ENCODE measurements around the gene DENND2D.

DENND2D gene

GRCh38 chr1:111242805-111243523 lies 42.5 kb upstream of the DENND2D start:
- Histone ChIP-seq H3K36me3 (ENCODE audit: insufficient read depth, low read length) (peaks cover 75% of the 10 kb centered on the region), H3F3A (ENCODE audit: insufficient read depth, low read length) (0 out of 2 replicates have a peak, but pooled peaks cover 3% of the 10 kb centered on the region), H2AFZ (ENCODE audit: low read length) (no peak overlapping the region), H3K4me1 (ENCODE audit: insufficient read depth, low read length, severe bottlenecking) (no peaks in the 10 kb centered on the region), H3K79me2 (ENCODE audit: insufficient read depth, low read length) (no peaks in the 10 kb centered on the region), H3K9ac (ENCODE audit: low read length) (no peak overlapping the region), H3K9me3 (ENCODE audit: low read length) (no peaks in the 10 kb centered on the region), H3K4me3 (ENCODE audit: low read depth, low read length, poor library complexity, severe bottlenecking) (no peak overlapping the region), H3K9me2 (ENCODE audit: low read depth, low read length) (no peaks in the 10 kb centered on the region), H3K27me3 (ENCODE audit: insufficient read depth, low read length) (no peaks in the 10 kb centered on the region), H4K20me1 (ENCODE audit: insufficient read depth, low read length) (no peaks in the 10 kb centered on the region), H3K4me2 (ENCODE audit: low read length) (no peak overlapping the region), H3K27ac (ENCODE audit: low read depth, low read length, poor library complexity, severe bottlenecking) (no peak overlapping the region)
- TF ChIP-seq CTCF (IDR thresholded peaks at IDR 0.05; ENCODE audit: low read length) (no peak), EZH2 (IDR thresholded peaks at IDR 0.05; ENCODE audit: borderline replicate concordance, low read length) (no peak)

GRCh38 chr1:111241797-111242196 lies 41.4 kb upstream of the DENND2D start:
- Histone ChIP-seq H3K4me3 (ENCODE audit: low read depth, low read length, poor library complexity, severe bottlenecking) (no peak overlapping the region), H3K9ac (ENCODE audit: low read length) (no peak overlapping the region), H3K9me3 (ENCODE audit: low read length) (no peaks in the 10 kb centered on the region), H3K27ac (ENCODE audit: low read depth, low read length, poor library complexity, severe bottlenecking) (no peak overlapping the region), H3K79me2 (ENCODE audit: insufficient read depth, low read length) (no peaks in the 10 kb centered on the region), H3F3A (ENCODE audit: insufficient read depth, low read length) (0 out of 2 replicates have a peak, but pooled peaks cover 3% of the 10 kb centered on the region), H4K20me1 (ENCODE audit: insufficient read depth, low read length) (no peaks in the 10 kb centered on the region), H3K9me2 (ENCODE audit: low read depth, low read length) (no peaks in the 10 kb centered on the region), H3K36me3 (ENCODE audit: insufficient read depth, low read length) (peaks cover 87% of the 10 kb centered on the region), H3K4me1 (ENCODE audit: insufficient read depth, low read length, severe bottlenecking) (no peaks in the 10 kb centered on the region), H3K4me2 (ENCODE audit: low read length) (no peak overlapping the region), H2AFZ (ENCODE audit: low read length) (no peak overlapping the region), H3K27me3 (ENCODE audit: insufficient read depth, low read length) (no peaks in the 10 kb centered on the region)
- TF ChIP-seq CTCF (IDR thresholded peaks at IDR 0.05; ENCODE audit: low read length) (no peak), EZH2 (IDR thresholded peaks at IDR 0.05; ENCODE audit: borderline replicate concordance, low read length) (no peak)

DNA sequence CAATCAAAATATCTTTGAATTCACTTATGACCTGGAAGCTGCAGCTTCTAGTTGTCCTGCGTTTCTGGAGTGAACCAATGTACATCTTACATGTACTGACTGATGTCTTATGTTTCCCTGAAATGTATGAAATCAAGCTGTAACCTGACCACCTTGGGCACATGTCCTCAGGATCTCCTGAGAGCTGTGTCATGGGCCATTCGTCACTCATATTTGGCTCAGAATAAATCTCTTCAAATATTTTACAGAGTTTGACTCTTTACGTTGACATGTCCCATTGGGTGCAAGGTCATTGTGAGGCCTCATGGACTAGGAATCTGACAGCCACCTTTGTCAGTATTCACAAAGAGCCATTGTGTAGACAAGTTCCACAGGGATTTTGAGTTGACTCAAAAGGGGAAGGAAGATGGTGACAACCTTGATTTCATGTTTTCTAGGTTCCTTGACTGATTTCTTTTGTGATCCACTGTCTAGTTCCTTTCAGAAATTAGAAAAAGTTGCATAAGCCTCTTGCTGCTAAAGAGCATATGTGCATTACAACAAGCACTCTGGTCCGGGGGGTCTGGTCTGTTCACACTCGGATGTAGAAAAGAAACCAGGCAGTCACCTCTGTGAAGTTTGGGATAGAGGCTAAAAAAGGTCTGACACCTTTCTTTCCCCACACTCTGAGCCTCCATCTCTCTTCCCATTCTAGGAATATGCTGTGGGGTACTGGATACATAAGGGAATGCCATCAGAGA lies 37.8 kb upstream of the DENND2D start:
- no peak for TF ChIP-seq CTCF (IDR thresholded peaks at IDR 0.05; ENCODE audit: low read length)
- peaks cover 94% of the 10 kb centered on the region for H3K36me3 ChIP-seq (ENCODE audit: insufficient read depth, low read length)
- no peaks in the 10 kb centered on the region for H3K9me2 ChIP-seq (ENCODE audit: low read depth, low read length)
- peaks cover 2% of the 10 kb centered on the region for H3K4me1 ChIP-seq (ENCODE audit: insufficient read depth, low read length, severe bottlenecking)
- H3K9ac ChIP-seq (ENCODE audit: low read length): no peak overlapping the region
- H3K9me3 ChIP-seq (ENCODE audit: low read length): no peaks in the 10 kb centered on the region
- H2AFZ ChIP-seq (ENCODE audit: low read length): no peak overlapping the region
- H3F3A ChIP-seq (ENCODE audit: insufficient read depth, low read length): 0 out of 2 replicates have a peak, but pooled peaks cover 2% of the 10 kb centered on the region
- H3K79me2 ChIP-seq (ENCODE audit: insufficient read depth, low read length): no peaks in the 10 kb centered on the region
- no peak overlapping the region for H3K27ac ChIP-seq (ENCODE audit: low read depth, low read length, poor library complexity, severe bottlenecking)
- no peaks in the 10 kb centered on the region for H3K27me3 ChIP-seq (ENCODE audit: insufficient read depth, low read length)
- H3K4me3 ChIP-seq (ENCODE audit: low read depth, low read length, poor library complexity, severe bottlenecking): no peak overlapping the region
- H4K20me1 ChIP-seq (ENCODE audit: insufficient read depth, low read length): no peaks in the 10 kb centered on the region
- no peak overlapping the region for H3K4me2 ChIP-seq (ENCODE audit: low read length)

All from OCI-LY1 (cell line).